ENCODE data around the gene TAB2.

TAB2 gene

GRCh38 chr6:149356081-149356750, 38.7 kb downstream of the TAB2 start:
- H3K79me2 ChIP-seq (ENCODE audit: low read length): peaks cover 99% of the 10 kb centered on the region
- H4K20me1 ChIP-seq (ENCODE audit: insufficient read depth, low read length): peaks cover 89% of the 10 kb centered on the region

GRCh38 chr6:149357726-149358538, 40.4 kb downstream of the TAB2 start:
- H3K4me1 ChIP-seq (ENCODE audit: low read length): no peaks in the 10 kb centered on the region
- no peak overlapping the region for H3K4me2 ChIP-seq (ENCODE audit: low read length)
- peaks cover 89% of the 10 kb centered on the region for H4K20me1 ChIP-seq (ENCODE audit: insufficient read depth, low read length)
- H3K36me3 ChIP-seq (replicated peaks; ENCODE audit: low read depth, low read length): peaks cover 7% of the 10 kb centered on the region
- H3K27me3 ChIP-seq (ENCODE audit: low read depth, low read length): no peaks in the 10 kb centered on the region
- no peak overlapping the region for H3K9ac ChIP-seq (ENCODE audit: low read length)
- no peak overlapping the region for H3K4me3 ChIP-seq (ENCODE audit: low read length)
- TF ChIP-seq CTCF (IDR thresholded peaks at IDR 0.05; ENCODE audit: low read depth, low read length) (no peak), EZH2phosphoT487 (IDR thresholded peaks at IDR 0.05; ENCODE audit: low read depth) (no peak)
- H3K9me3 ChIP-seq (ENCODE audit: insufficient read depth, low read length): no peaks in the 10 kb centered on the region
- peaks cover 99% of the 10 kb centered on the region for H3K79me2 ChIP-seq (ENCODE audit: low read length)
- H3K27ac ChIP-seq (ENCODE audit: low read length): no peak overlapping the region
- no peak overlapping the region for H2AFZ ChIP-seq (ENCODE audit: low read depth, low read length)

More at GRCh38 chr6:149356081-149356750, 38.7 kb downstream of the TAB2 start:
- H3K36me3 ChIP-seq (replicated peaks; ENCODE audit: low read depth, low read length): peaks cover 7% of the 10 kb centered on the region
- H2AFZ ChIP-seq (ENCODE audit: low read depth, low read length): no peak overlapping the region
- no peak overlapping the region for H3K27ac ChIP-seq (ENCODE audit: low read length)
- no peak overlapping the region for H3K9ac ChIP-seq (ENCODE audit: low read length)
- TF ChIP-seq EZH2phosphoT487 (IDR thresholded peaks at IDR 0.05; ENCODE audit: low read depth): no peak
- TF ChIP-seq CTCF (IDR thresholded peaks at IDR 0.05; ENCODE audit: low read depth, low read length): no peak
- H3K4me1 ChIP-seq (ENCODE audit: low read length): no peaks in the 10 kb centered on the region
- no peaks in the 10 kb centered on the region for H3K9me3 ChIP-seq (ENCODE audit: insufficient read depth, low read length)
- no peak overlapping the region for H3K4me3 ChIP-seq (ENCODE audit: low read length)
- H3K4me2 ChIP-seq (ENCODE audit: low read length): no peak overlapping the region
- no peaks in the 10 kb centered on the region for H3K27me3 ChIP-seq (ENCODE audit: low read depth, low read length)

GRCh38 chr6:149359440-149359839, 41.9 kb downstream of the TAB2 start:
- H3K27ac ChIP-seq (ENCODE audit: low read length): no peak overlapping the region
- no peak overlapping the region for H3K4me3 ChIP-seq (ENCODE audit: low read length)
- TF ChIP-seq EZH2phosphoT487 (IDR thresholded peaks at IDR 0.05; ENCODE audit: low read depth): no peak
- no peak for TF ChIP-seq CTCF (IDR thresholded peaks at IDR 0.05; ENCODE audit: low read depth, low read length)
- no peaks in the 10 kb centered on the region for H3K27me3 ChIP-seq (ENCODE audit: low read depth, low read length)
- no peak overlapping the region for H3K9ac ChIP-seq (ENCODE audit: low read length)
- no peak overlapping the region for H3K4me2 ChIP-seq (ENCODE audit: low read length)
- H2AFZ ChIP-seq (ENCODE audit: low read depth, low read length): no peak overlapping the region
- H3K9me3 ChIP-seq (ENCODE audit: insufficient read depth, low read length): no peaks in the 10 kb centered on the region
- H3K79me2 ChIP-seq (ENCODE audit: low read length): peaks cover 98% of the 10 kb centered on the region
- H3K36me3 ChIP-seq (replicated peaks; ENCODE audit: low read depth, low read length): peaks cover 3% of the 10 kb centered on the region
- H3K4me1 ChIP-seq (ENCODE audit: low read length): no peaks in the 10 kb centered on the region
- peaks cover 90% of the 10 kb centered on the region for H4K20me1 ChIP-seq (ENCODE audit: insufficient read depth, low read length)

GRCh38 chr6:149360536-149360935, 43.0 kb downstream of the TAB2 start:
- Histone ChIP-seq H3K36me3 (replicated peaks; ENCODE audit: low read depth, low read length) (no peaks in the 10 kb centered on the region), H3K4me3 (ENCODE audit: low read length) (no peak overlapping the region), H3K27me3 (ENCODE audit: low read depth, low read length) (no peaks in the 10 kb centered on the region), H3K4me1 (ENCODE audit: low read length) (no peaks in the 10 kb centered on the region), H3K4me2 (ENCODE audit: low read length) (no peak overlapping the region), H3K9ac (ENCODE audit: low read length) (no peak overlapping the region), H3K9me3 (ENCODE audit: insufficient read depth, low read length) (no peaks in the 10 kb centered on the region), H3K79me2 (ENCODE audit: low read length) (peaks cover 98% of the 10 kb centered on the region), H4K20me1 (ENCODE audit: insufficient read depth, low read length) (peaks cover 90% of the 10 kb centered on the region), H2AFZ (ENCODE audit: low read depth, low read length) (no peak overlapping the region), H3K27ac (ENCODE audit: low read length) (no peak overlapping the region)
- no peak for TF ChIP-seq EZH2phosphoT487 (IDR thresholded peaks at IDR 0.05; ENCODE audit: low read depth)
- TF ChIP-seq CTCF (IDR thresholded peaks at IDR 0.05; ENCODE audit: low read depth, low read length): no peak
